Liver (tissue), 3 donors: Measurements from ENCODE around the gene CD63.
A peak's percentile ranks its signal among the peaks of the same experiment; 100 is the strongest.

ENCODE experiments used
- SP1 ChIP-seq: IDR thresholded peaks from 2 replicates; pipeline ENCODE4 v1.6.1; 2018; ENCODE audit warnings: antibody characterized with exemption, mild to moderate bottlenecking
- YY1 ChIP-seq: IDR thresholded peaks from 2 replicates; pipeline ENCODE4 v1.6.1; 2016; ENCODE audit warnings: antibody characterized with exemption, mild to moderate bottlenecking
- TF ChIP-seq, protein P1 (sequence below): fragments of 150-350 bp; IDR thresholded peaks from 2 replicates; pipeline ENCODE4 v1.5.1; 2017; ENCODE audit warnings: improper control_type of control experiment, low read depth, low read length; ENCODE audit not compliant: missing input control
- TF ChIP-seq, protein P2 (sequence below): IDR thresholded peaks from 2 replicates; pipeline ENCODE4 v1.6.1; 2016; ENCODE audit warnings: antibody characterized with exemption, mild to moderate bottlenecking
- donor health status: healthy.
- donor health status: healthy.

DNA sequence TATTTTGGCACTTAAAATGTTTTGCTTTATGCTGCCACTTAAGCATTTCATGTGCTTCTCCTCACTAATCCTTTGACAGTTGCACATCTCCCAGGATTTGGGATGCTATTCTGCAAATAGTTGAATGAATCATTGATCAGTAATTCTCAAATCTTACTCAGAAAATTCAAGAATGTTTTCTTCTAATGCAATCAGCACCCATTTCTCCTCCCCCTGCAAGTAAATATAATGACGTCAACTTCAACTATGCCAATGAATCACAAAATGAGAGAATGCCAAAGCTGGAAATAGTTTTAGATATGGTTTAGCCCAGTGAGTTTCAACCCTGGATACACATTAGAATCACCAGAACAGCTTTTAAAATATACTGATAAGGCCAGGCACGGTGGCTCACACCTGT lies 15.1 kb downstream of the CD63 start:
- TF ChIP-seq YY1, result peak; percentile 26
- TF ChIP-seq, protein P1, sequence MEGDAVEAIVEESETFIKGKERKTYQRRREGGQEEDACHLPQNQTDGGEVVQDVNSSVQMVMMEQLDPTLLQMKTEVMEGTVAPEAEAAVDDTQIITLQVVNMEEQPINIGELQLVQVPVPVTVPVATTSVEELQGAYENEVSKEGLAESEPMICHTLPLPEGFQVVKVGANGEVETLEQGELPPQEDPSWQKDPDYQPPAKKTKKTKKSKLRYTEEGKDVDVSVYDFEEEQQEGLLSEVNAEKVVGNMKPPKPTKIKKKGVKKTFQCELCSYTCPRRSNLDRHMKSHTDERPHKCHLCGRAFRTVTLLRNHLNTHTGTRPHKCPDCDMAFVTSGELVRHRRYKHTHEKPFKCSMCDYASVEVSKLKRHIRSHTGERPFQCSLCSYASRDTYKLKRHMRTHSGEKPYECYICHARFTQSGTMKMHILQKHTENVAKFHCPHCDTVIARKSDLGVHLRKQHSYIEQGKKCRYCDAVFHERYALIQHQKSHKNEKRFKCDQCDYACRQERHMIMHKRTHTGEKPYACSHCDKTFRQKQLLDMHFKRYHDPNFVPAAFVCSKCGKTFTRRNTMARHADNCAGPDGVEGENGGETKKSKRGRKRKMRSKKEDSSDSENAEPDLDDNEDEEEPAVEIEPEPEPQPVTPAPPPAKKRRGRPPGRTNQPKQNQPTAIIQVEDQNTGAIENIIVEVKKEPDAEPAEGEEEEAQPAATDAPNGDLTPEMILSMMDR, result no peak
- no peak for TF ChIP-seq SP1
- TF ChIP-seq, protein P2, sequence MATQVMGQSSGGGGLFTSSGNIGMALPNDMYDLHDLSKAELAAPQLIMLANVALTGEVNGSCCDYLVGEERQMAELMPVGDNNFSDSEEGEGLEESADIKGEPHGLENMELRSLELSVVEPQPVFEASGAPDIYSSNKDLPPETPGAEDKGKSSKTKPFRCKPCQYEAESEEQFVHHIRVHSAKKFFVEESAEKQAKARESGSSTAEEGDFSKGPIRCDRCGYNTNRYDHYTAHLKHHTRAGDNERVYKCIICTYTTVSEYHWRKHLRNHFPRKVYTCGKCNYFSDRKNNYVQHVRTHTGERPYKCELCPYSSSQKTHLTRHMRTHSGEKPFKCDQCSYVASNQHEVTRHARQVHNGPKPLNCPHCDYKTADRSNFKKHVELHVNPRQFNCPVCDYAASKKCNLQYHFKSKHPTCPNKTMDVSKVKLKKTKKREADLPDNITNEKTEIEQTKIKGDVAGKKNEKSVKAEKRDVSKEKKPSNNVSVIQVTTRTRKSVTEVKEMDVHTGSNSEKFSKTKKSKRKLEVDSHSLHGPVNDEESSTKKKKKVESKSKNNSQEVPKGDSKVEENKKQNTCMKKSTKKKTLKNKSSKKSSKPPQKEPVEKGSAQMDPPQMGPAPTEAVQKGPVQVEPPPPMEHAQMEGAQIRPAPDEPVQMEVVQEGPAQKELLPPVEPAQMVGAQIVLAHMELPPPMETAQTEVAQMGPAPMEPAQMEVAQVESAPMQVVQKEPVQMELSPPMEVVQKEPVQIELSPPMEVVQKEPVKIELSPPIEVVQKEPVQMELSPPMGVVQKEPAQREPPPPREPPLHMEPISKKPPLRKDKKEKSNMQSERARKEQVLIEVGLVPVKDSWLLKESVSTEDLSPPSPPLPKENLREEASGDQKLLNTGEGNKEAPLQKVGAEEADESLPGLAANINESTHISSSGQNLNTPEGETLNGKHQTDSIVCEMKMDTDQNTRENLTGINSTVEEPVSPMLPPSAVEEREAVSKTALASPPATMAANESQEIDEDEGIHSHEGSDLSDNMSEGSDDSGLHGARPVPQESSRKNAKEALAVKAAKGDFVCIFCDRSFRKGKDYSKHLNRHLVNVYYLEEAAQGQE, result no peak
